GM23338 (cell line): ENCODE data around the gene CTNNA3. TPM values are rescaled to one million over a fixed set of nuclear protein-coding genes. Genes with fewer than 3 reads are reported as not detected.

Experiments
- ATAC-seq: fragments of 200-7000 bp; cut with Tn5 transposase; 3 replicates; pipeline ENCODE4 v1.9.1; 2020
- DNase-seq: peaks from one replicate; pipeline ENCODE4 v3.0.0-alpha.2; 2015; ENCODE audit warnings: low spot score
- H2AFZ ChIP-seq: fragments of 200-600 bp; sonication (generic); 2 replicates; pipeline ENCODE4 v1.8.0; 2016; ENCODE audit warnings: antibody characterized with exemption, mild to moderate bottlenecking, moderate library complexity
- H3F3A ChIP-seq: fragments of 200-600 bp; sonication (generic); replicated peaks from 2 replicates; pipeline ENCODE4 v1.8.0; 2017; ENCODE audit warnings: antibody characterized with exemption, mixed run types, low read depth
- H3K27ac ChIP-seq: fragments of 200-600 bp; sonication (generic); 2 replicates; pipeline ENCODE4 v1.6.1; 2016; ENCODE audit warnings: low read depth
- H3K27me3 ChIP-seq: fragments of 200-600 bp; sonication (generic); 2 replicates; pipeline ENCODE4 v1.8.0; 2016; ENCODE audit warnings: mild to moderate bottlenecking, mixed run types, moderate library complexity; ENCODE audit not compliant: insufficient read depth
- H3K36me3 ChIP-seq: fragments of 200-600 bp; sonication (generic); 2 replicates; pipeline ENCODE4 v1.8.0; 2016; ENCODE audit warnings: mild to moderate bottlenecking; ENCODE audit not compliant: insufficient read depth
- H3K4me1 ChIP-seq: fragments of 200-600 bp; sonication (generic); 2 replicates; pipeline ENCODE4 v1.8.0; 2016; ENCODE audit warnings: mild to moderate bottlenecking, moderate library complexity; ENCODE audit not compliant: insufficient read depth
- H3K4me2 ChIP-seq: fragments of 200-600 bp; sonication (generic); 2 replicates; pipeline ENCODE4 v1.7.1; 2017; ENCODE audit warnings: mixed run types
- H3K4me3 ChIP-seq: fragments of 200-600 bp; sonication (generic); 2 replicates; pipeline ENCODE4 v1.6.1; 2016; ENCODE audit warnings: mixed run types
- H3K79me2 ChIP-seq: fragments of 200-600 bp; sonication (generic); replicated peaks from 2 replicates; pipeline ENCODE4 v1.8.0; 2017; ENCODE audit warnings: mild to moderate bottlenecking; ENCODE audit not compliant: insufficient read depth
- H3K9me2 ChIP-seq: fragments of 200-600 bp; sonication (generic); 2 replicates; pipeline ENCODE4 v1.8.0; 2017; ENCODE audit not compliant: insufficient read depth
- H4K20me1 ChIP-seq: fragments of 200-600 bp; sonication (generic); replicated peaks from 2 replicates; pipeline ENCODE4 v1.8.0; 2017; ENCODE audit warnings: mild to moderate bottlenecking; ENCODE audit not compliant: insufficient read depth
- H3K27ac Mint-ChIP-seq: 2 replicates; pipeline ENCODE4 v1.8.0; 2020; ENCODE audit warnings: inconsistent platforms, mild to moderate bottlenecking, moderate library complexity, mixed read lengths
- H3K27me3 Mint-ChIP-seq: 3 replicates; pipeline ENCODE4 v1.8.0; 2022; ENCODE audit warnings: low read depth, mild to moderate bottlenecking, moderate library complexity, mixed read lengths, inconsistent platforms; ENCODE audit not compliant: insufficient read depth, poor library complexity
- H3K36me3 Mint-ChIP-seq: 3 replicates; pipeline ENCODE4 v1.8.0; 2021; ENCODE audit warnings: low read depth, mild to moderate bottlenecking, inconsistent platforms, moderate library complexity, mixed read lengths
- H3K4me1 Mint-ChIP-seq: 3 replicates; pipeline ENCODE4 v1.8.0; 2020; ENCODE audit warnings: mild to moderate bottlenecking, inconsistent platforms, mixed read lengths
- H3K4me3 Mint-ChIP-seq: 3 replicates; pipeline ENCODE4 v1.8.0; 2021; ENCODE audit warnings: moderate library complexity, mild to moderate bottlenecking, inconsistent platforms, mixed read lengths
- H3K9me3 Mint-ChIP-seq: 3 replicates; pipeline ENCODE4 v1.8.0; 2020; ENCODE audit warnings: moderate library complexity, mild to moderate bottlenecking, inconsistent platforms, mixed read lengths
- CREB1 ChIP-seq: fragments of 250-450 bp; sonication (Bioruptor Pico); IDR thresholded peaks from 2 replicates; pipeline ENCODE4 v1.5.0; 2020; ENCODE audit warnings: low read depth, mild to moderate bottlenecking, moderate library complexity
- ETS1 ChIP-seq: IDR thresholded peaks from 2 replicates; pipeline ENCODE4 v1.6.1; 2016; ENCODE audit warnings: antibody characterized with exemption
- EZH2 ChIP-seq: fragments of 200-600 bp; sonication (generic); IDR thresholded peaks from one replicate; pipeline ENCODE4 v1.8.0; 2017; ENCODE audit warnings: antibody characterized with exemption, mild to moderate bottlenecking, low read depth; ENCODE audit not compliant: unreplicated experiment
- EZH2phosphoT487 ChIP-seq: fragments of 200-600 bp; sonication (generic); IDR thresholded peaks from one replicate; pipeline ENCODE4 v1.8.1; 2018; ENCODE audit warnings: antibody characterized with exemption; ENCODE audit not compliant: unreplicated experiment
- JUNB ChIP-seq: IDR thresholded peaks from one replicate; pipeline ENCODE4 v1.6.1; 2016; ENCODE audit warnings: antibody characterized with exemption; ENCODE audit not compliant: unreplicated experiment
- NANOG ChIP-seq: IDR thresholded peaks from 2 replicates; pipeline ENCODE4 v1.6.1; 2016; ENCODE audit warnings: antibody characterized with exemption, borderline replicate concordance
- POLR2AphosphoS5 ChIP-seq: IDR thresholded peaks from 2 replicates; pipeline ENCODE4 v1.6.1; 2016; ENCODE audit warnings: antibody characterized with exemption, low read depth
- REST ChIP-seq: IDR thresholded peaks from one replicate; pipeline ENCODE4 v1.6.1; 2018; ENCODE audit warnings: antibody characterized with exemption; ENCODE audit not compliant: unreplicated experiment
- STAT1 ChIP-seq: IDR thresholded peaks from one replicate; pipeline ENCODE4 v1.6.1; 2016; ENCODE audit warnings: antibody characterized with exemption; ENCODE audit not compliant: unreplicated experiment
- ZNF114 ChIP-seq: fragments of 250-450 bp; sonication (Bioruptor Pico); IDR thresholded peaks from 2 replicates; pipeline ENCODE4 v1.5.0; 2020; ENCODE audit warnings: mild to moderate bottlenecking, moderate library complexity
- ZNF331 ChIP-seq: fragments of 250-450 bp; sonication (Bioruptor Pico); IDR thresholded peaks from 2 replicates; pipeline ENCODE4 v1.5.0; 2020; ENCODE audit warnings: low read depth, mild to moderate bottlenecking, moderate library complexity
- polyA plus RNA-seq: library from polyadenylated mRNA; unstranded; fragments of >200 nt; fragmentation: Nextera tagmentation; extraction: Ambion mirVana; gene quantifications from 2 replicates; pipeline ENCODE4 v1.2.1, GENCODE V29; 2016
- total RNA-seq: library from RNA; depleted of rRNA; stranded (reverse); fragments of >200 nt; shearing (Covaris generic); gene quantifications from 2 replicates; pipeline ENCODE4 v1.2.3, GENCODE V29; 2014

The CTNNA3 gene
- total and polyA plus RNA-seq, 2 experiments from 2014 or later = 0.71 to 3.3 TPM

GRCh38 chr10:66717231-66717981 is 978.6 kb downstream of the CTNNA3 start (continued):
- no peak for TF ChIP-seq EZH2

GRCh38 chr10:66714741-66715140 is 981.3 kb downstream of the CTNNA3 start:
- H3K4me2 ChIP-seq = no peak overlapping the region
- H2AFZ ChIP-seq = no peak overlapping the region
- Mint-ChIP-seq H3K4me3 (no peak overlapping the region), H3K9me3 (no peaks in the 10 kb centered on the region), H3K27ac (no peak overlapping the region), H3K27me3 (no peaks in the 10 kb centered on the region), H3K36me3 (no peaks in the 10 kb centered on the region), H3K4me1 (peaks cover 5% of the 10 kb centered on the region; the same call in 2 of the 3 replicates)
- ATAC-seq (no peak), DNase-seq (no peak)
- no peaks in the 10 kb centered on the region for H3K79me2 ChIP-seq
- TF ChIP-seq JUNB (no peak), ZNF331 (CRISPR knock-in tag) (no peak)
- no peak overlapping the region for H3K4me3 ChIP-seq
- H3K27ac ChIP-seq = no peak overlapping the region
- no peaks in the 10 kb centered on the region for H3K4me1 ChIP-seq
- H3K27me3 ChIP-seq = no peaks in the 10 kb centered on the region
- H4K20me1 ChIP-seq = no peaks in the 10 kb centered on the region
- H3K36me3 ChIP-seq = no peaks in the 10 kb centered on the region
- no peaks in the 10 kb centered on the region for H3K9me2 ChIP-seq
- H3F3A ChIP-seq = no peaks in the 10 kb centered on the region

GRCh38 chr10:66713387-66713786 is 982.6 kb downstream of the CTNNA3 start:
- Histone ChIP-seq H3F3A (no peaks in the 10 kb centered on the region), H3K4me3 (no peak overlapping the region), H4K20me1 (no peaks in the 10 kb centered on the region), H3K36me3 (no peaks in the 10 kb centered on the region), H3K9me2 (peaks cover 3% of the 10 kb centered on the region; the same call in 1 of the 2 replicates), H3K79me2 (no peaks in the 10 kb centered on the region), H3K4me2 (no peak overlapping the region), H3K4me1 (no peaks in the 10 kb centered on the region; the same call in 1 of the 2 replicates), H2AFZ (no peak overlapping the region), H3K27ac (no peak overlapping the region), H3K27me3 (no peaks in the 10 kb centered on the region)
- ATAC-seq (no peak), DNase-seq (no peak)
- Mint-ChIP-seq H3K4me3 (no peak overlapping the region), H3K27ac (no peak overlapping the region), H3K36me3 (no peaks in the 10 kb centered on the region), H3K9me3 (no peaks in the 10 kb centered on the region), H3K27me3 (no peaks in the 10 kb centered on the region), H3K4me1 (peaks cover 5% of the 10 kb centered on the region; the same call in 2 of the 3 replicates)
- TF ChIP-seq STAT1 (no peak), ZNF114 (CRISPR knock-in tag) (no peak), CREB1 (no peak), EZH2phosphoT487 (no peak), ZNF331 (CRISPR knock-in tag) (no peak), NANOG (no peak), REST (no peak), ETS1 (no peak), JUNB (no peak), POLR2AphosphoS5 (no peak)
